HepG2 (cell line): ENCODE results near the gene MC1R. TPM values are rescaled to one million over a fixed set of nuclear protein-coding genes. Genes with fewer than 3 reads are reported as not detected.

Experiments
- BRD4 ChIP-seq: sonication (generic); formaldehyde crosslinking; IDR thresholded peaks from 2 replicates; pipeline ENCODE4 v1.4.0; 2020; ENCODE audit warnings: missing genetic modification reagents
- GLI4 ChIP-seq: sonication (generic); formaldehyde crosslinking; IDR thresholded peaks from 2 replicates; pipeline ENCODE4 v1.5.1; 2020; ENCODE audit warnings: missing genetic modification reagents, mild to moderate bottlenecking, moderate library complexity, borderline replicate concordance
- HDAC2 ChIP-seq: sonication (generic); formaldehyde crosslinking; IDR thresholded peaks from 2 replicates; pipeline ENCODE4 v1.4.0; 2020; ENCODE audit warnings: missing genetic modification reagents
- MEF2D ChIP-seq: sonication (generic); formaldehyde crosslinking; IDR thresholded peaks from 2 replicates; pipeline ENCODE4 v1.5.1; 2020; ENCODE audit warnings: mild to moderate bottlenecking, missing genetic modification reagents
- NFIC ChIP-seq: IDR thresholded peaks from 2 replicates; pipeline ENCODE4 v1.6.1; 2012; ENCODE audit warnings: mild to moderate bottlenecking, low read length, inconsistent platforms
- ZBTB1 ChIP-seq: sonication (generic); formaldehyde crosslinking; IDR thresholded peaks from 2 replicates; pipeline ENCODE4 v1.4.0; 2020; ENCODE audit warnings: missing genetic modification reagents, borderline replicate concordance
- ZNF101 ChIP-seq: sonication (generic); formaldehyde crosslinking; IDR thresholded peaks from 2 replicates; pipeline ENCODE4 v1.4.0; 2020; ENCODE audit warnings: mild to moderate bottlenecking, low read depth, missing genetic modification reagents, borderline replicate concordance
- ZNF180 ChIP-seq: sonication (generic); formaldehyde crosslinking; IDR thresholded peaks from 2 replicates; pipeline ENCODE4 v1.4.0; 2020; ENCODE audit warnings: low read depth, missing genetic modification reagents, borderline replicate concordance
- ZNF382 ChIP-seq: sonication (generic); formaldehyde crosslinking; IDR thresholded peaks from 2 replicates; pipeline ENCODE4 v1.5.0; 2020; ENCODE audit warnings: missing genetic modification reagents, mild to moderate bottlenecking, borderline replicate concordance
- ZNF550 ChIP-seq: sonication (generic); formaldehyde crosslinking; IDR thresholded peaks from 2 replicates; pipeline ENCODE4 v1.4.0; 2020; ENCODE audit warnings: mild to moderate bottlenecking, missing genetic modification reagents, borderline replicate concordance
- ZNF558 ChIP-seq: sonication (generic); formaldehyde crosslinking; IDR thresholded peaks from 2 replicates; pipeline ENCODE4 v1.9.0; 2022; ENCODE audit warnings: mild to moderate bottlenecking, missing genetic modification reagents, borderline replicate concordance
- ZNF589 ChIP-seq: sonication (generic); formaldehyde crosslinking; conservative IDR thresholded peaks from 2 replicates; pipeline ENCODE4 v1.8.0; 2022; ENCODE audit warnings: mild to moderate bottlenecking, moderate library complexity, missing genetic modification reagents
- ZNF674 ChIP-seq: sonication (generic); formaldehyde crosslinking; IDR thresholded peaks from 2 replicates; pipeline ENCODE4 v1.5.0; 2020; ENCODE audit warnings: low read depth, mild to moderate bottlenecking, missing genetic modification reagents
- ZNF703 ChIP-seq: sonication (generic); formaldehyde crosslinking; IDR thresholded peaks from 2 replicates; pipeline ENCODE4 v1.5.1; 2020; ENCODE audit warnings: missing genetic modification reagents, mild to moderate bottlenecking, moderate library complexity, borderline replicate concordance
- ZNF782 ChIP-seq: sonication (generic); formaldehyde crosslinking; IDR thresholded peaks from 2 replicates; pipeline ENCODE4 v1.4.0; 2020; ENCODE audit warnings: missing genetic modification reagents, mild to moderate bottlenecking, borderline replicate concordance
- ZNF883 ChIP-seq: sonication (generic); formaldehyde crosslinking; IDR thresholded peaks from 2 replicates; pipeline ENCODE4 v1.5.1; 2020; ENCODE audit warnings: mild to moderate bottlenecking, missing genetic modification reagents; ENCODE audit errors: not compliant biosample characterization
- polyA plus RNA-seq, 8 experiments: library from polyadenylated mRNA; depleted of rRNA in 3 of 8; stranded (reverse) in 7 of 8; unstranded in 1 of 8; fragments of >200 nt; fragmentation: Illumina TruSeq in 4 of 8; extraction: Trizol in 4 of 8; gene quantifications; 2 replicates each; pipeline versions ENCODE4 v1.2.1 to v1.2.3, GENCODE V29; 2011 to 2016; ENCODE audit warnings: low read depth in 4 of 8, missing spikeins in 1 of 8, mixed read lengths in 1 of 8; ENCODE audit not compliant: insufficient read depth in 1 of 8
- total RNA-seq, 5 experiments: library from RNA; depleted of rRNA; stranded (reverse); fragments of >200 nt; fragmentation: Illumina TruSeq; extraction: Trizol; gene quantifications; 2 replicates each; pipeline ENCODE4 v1.2.3, GENCODE V29; 2016; ENCODE audit warnings: low read depth in 1 of 5
- TF ChIP-seq, protein P1 (sequence below): sonication (generic); formaldehyde crosslinking; conservative IDR thresholded peaks from 2 replicates; pipeline ENCODE4 v1.4.0; 2020; ENCODE audit warnings: missing genetic modification reagents
- TF ChIP-seq, protein P2 (sequence below): sonication (generic); formaldehyde crosslinking; IDR thresholded peaks from 2 replicates; pipeline ENCODE4 v1.4.0; 2020; ENCODE audit warnings: missing genetic modification reagents
- TF ChIP-seq, protein P3 (sequence below): sonication (generic); formaldehyde crosslinking; IDR thresholded peaks from 2 replicates; pipeline ENCODE4 v1.4.0; 2020; ENCODE audit warnings: mild to moderate bottlenecking, missing genetic modification reagents
- TF ChIP-seq, protein P4 (sequence below): IDR thresholded peaks from 2 replicates; pipeline ENCODE4 v1.6.1; 2016; ENCODE audit warnings: low read depth
- TF ChIP-seq, protein P5 (sequence below): sonication (generic); formaldehyde crosslinking; IDR thresholded peaks from 2 replicates; pipeline ENCODE4 v1.5.1; 2020; ENCODE audit warnings: mild to moderate bottlenecking, moderate library complexity, missing genetic modification reagents
- TF ChIP-seq, protein P6 (sequence below): sonication (generic); formaldehyde crosslinking; IDR thresholded peaks from 2 replicates; pipeline ENCODE4 v1.8.0; 2022; ENCODE audit warnings: missing genetic modification reagents, mild to moderate bottlenecking, borderline replicate concordance

Gene MC1R
- total and polyA plus RNA-seq, 2 of the 13 experiments (the other 11 are each of a cell fraction or from before 2014, with no cell fraction given) = 9.1 to 14.8 TPM

DNA sequence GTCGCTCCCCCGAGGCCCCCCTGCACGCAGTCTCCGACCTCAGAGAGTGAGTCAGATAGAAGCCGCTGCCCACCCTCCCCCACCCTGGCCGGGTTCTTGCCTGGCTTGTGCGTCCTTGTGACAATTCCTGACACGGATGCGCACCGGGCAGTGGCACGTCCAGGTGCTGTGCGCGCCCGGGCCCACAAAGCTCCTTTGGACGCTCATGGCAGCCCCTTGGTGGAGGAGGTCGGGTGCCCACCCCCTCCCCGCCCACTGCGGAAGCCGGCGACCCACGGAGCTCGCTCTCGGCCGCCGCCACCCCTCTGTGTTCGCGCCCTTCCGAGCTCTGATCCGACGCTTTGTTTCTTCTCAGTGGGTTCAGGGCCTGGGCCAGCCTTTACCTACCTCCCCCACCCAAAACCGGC is 3.8 kb downstream of the MC1R start (continued):
- no peak for TF ChIP-seq ZNF101 (CRISPR knock-in tag)
- no peak for TF ChIP-seq ZNF589 (CRISPR knock-in tag)
- no peak for TF ChIP-seq ZNF782
- no peak for TF ChIP-seq ZNF883 (CRISPR knock-in tag)
- TF ChIP-seq, protein P1, sequence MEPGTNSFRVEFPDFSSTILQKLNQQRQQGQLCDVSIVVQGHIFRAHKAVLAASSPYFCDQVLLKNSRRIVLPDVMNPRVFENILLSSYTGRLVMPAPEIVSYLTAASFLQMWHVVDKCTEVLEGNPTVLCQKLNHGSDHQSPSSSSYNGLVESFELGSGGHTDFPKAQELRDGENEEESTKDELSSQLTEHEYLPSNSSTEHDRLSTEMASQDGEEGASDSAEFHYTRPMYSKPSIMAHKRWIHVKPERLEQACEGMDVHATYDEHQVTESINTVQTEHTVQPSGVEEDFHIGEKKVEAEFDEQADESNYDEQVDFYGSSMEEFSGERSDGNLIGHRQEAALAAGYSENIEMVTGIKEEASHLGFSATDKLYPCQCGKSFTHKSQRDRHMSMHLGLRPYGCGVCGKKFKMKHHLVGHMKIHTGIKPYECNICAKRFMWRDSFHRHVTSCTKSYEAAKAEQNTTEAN (CRISPR knock-in tag) = no peak; the same call in 1 of the 2 replicates
- no peak for TF ChIP-seq HDAC2 (CRISPR knock-in tag)
- TF ChIP-seq ZNF674 (CRISPR knock-in tag) = no peak
- no peak; the same call in 1 of the 2 replicates for TF ChIP-seq MEF2D (CRISPR knock-in tag)
- no peak for TF ChIP-seq ZNF558 (CRISPR knock-in tag)
- TF ChIP-seq ZNF382 (CRISPR knock-in tag) = no peak
- no peak for TF ChIP-seq ZNF180 (CRISPR knock-in tag)
- no peak for TF ChIP-seq ZNF550 (CRISPR knock-in tag)
- TF ChIP-seq, protein P2, sequence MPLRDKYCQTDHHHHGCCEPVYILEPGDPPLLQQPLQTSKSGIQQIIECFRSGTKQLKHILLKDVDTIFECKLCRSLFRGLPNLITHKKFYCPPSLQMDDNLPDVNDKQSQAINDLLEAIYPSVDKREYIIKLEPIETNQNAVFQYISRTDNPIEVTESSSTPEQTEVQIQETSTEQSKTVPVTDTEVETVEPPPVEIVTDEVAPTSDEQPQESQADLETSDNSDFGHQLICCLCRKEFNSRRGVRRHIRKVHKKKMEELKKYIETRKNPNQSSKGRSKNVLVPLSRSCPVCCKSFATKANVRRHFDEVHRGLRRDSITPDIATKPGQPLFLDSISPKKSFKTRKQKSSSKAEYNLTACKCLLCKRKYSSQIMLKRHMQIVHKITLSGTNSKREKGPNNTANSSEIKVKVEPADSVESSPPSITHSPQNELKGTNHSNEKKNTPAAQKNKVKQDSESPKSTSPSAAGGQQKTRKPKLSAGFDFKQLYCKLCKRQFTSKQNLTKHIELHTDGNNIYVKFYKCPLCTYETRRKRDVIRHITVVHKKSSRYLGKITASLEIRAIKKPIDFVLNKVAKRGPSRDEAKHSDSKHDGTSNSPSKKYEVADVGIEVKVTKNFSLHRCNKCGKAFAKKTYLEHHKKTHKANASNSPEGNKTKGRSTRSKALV (CRISPR knock-in tag) = peak; percentile 94; the same call in 1 of the 2 replicates
- no peak; the same call in 1 of the 2 replicates for TF ChIP-seq ZNF703 (CRISPR knock-in tag)
- TF ChIP-seq BRD4 (CRISPR knock-in tag) = peak; percentile 76; the same call in 1 of the 2 replicates
- TF ChIP-seq, protein P3, sequence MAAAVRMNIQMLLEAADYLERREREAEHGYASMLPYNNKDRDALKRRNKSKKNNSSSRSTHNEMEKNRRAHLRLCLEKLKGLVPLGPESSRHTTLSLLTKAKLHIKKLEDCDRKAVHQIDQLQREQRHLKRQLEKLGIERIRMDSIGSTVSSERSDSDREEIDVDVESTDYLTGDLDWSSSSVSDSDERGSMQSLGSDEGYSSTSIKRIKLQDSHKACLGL = no peak
- TF ChIP-seq, protein P4, sequence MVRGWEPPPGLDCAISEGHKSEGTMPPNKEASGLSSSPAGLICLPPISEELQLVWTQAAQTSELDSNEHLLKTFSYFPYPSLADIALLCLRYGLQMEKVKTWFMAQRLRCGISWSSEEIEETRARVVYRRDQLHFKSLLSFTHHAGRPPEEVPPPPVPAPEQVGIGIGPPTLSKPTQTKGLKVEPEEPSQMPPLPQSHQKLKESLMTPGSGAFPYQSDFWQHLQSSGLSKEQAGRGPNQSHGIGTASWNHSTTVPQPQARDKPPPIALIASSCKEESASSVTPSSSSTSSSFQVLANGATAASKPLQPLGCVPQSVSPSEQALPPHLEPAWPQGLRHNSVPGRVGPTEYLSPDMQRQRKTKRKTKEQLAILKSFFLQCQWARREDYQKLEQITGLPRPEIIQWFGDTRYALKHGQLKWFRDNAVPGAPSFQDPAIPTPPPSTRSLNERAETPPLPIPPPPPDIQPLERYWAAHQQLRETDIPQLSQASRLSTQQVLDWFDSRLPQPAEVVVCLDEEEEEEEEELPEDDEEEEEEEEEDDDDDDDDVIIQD = no peak
- TF ChIP-seq, protein P5, sequence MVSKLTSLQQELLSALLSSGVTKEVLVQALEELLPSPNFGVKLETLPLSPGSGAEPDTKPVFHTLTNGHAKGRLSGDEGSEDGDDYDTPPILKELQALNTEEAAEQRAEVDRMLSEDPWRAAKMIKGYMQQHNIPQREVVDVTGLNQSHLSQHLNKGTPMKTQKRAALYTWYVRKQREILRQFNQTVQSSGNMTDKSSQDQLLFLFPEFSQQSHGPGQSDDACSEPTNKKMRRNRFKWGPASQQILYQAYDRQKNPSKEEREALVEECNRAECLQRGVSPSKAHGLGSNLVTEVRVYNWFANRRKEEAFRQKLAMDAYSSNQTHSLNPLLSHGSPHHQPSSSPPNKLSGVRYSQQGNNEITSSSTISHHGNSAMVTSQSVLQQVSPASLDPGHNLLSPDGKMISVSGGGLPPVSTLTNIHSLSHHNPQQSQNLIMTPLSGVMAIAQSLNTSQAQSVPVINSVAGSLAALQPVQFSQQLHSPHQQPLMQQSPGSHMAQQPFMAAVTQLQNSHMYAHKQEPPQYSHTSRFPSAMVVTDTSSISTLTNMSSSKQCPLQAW (CRISPR knock-in tag) = peak; percentile 54; the same call in 1 of the 2 replicates
- no peak for TF ChIP-seq ZBTB1 (CRISPR knock-in tag)
- TF ChIP-seq, protein P6, sequence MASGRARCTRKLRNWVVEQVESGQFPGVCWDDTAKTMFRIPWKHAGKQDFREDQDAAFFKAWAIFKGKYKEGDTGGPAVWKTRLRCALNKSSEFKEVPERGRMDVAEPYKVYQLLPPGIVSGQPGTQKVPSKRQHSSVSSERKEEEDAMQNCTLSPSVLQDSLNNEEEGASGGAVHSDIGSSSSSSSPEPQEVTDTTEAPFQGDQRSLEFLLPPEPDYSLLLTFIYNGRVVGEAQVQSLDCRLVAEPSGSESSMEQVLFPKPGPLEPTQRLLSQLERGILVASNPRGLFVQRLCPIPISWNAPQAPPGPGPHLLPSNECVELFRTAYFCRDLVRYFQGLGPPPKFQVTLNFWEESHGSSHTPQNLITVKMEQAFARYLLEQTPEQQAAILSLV (CRISPR knock-in tag) = no peak
- no peak for TF ChIP-seq NFIC
- TF ChIP-seq GLI4 = 0 out of 2 replicates have a peak, but pooled peaks have one; percentile 72
